ENCODE measurements around the gene RFX7. TPM values are rescaled to one million over a fixed set of nuclear protein-coding genes. Genes with fewer than 3 reads are reported as not detected.

RFX7 gene
- total RNA-seq = 10 to 100 TPM in 2 of 3 donors, 1 to 10 TPM in 1; 8.3 to 14.8 (median 10.8) TPM

GRCh38 chr15:56243163-56244037 is at the start of gene RFX7:
Gene RFX7 (minus strand): TSS chr15:56243879. CDS start chr15:56243285, 594 bp downstream.
- no peaks in the 10 kb centered on the region for H3K27me3 ChIP-seq
- TF ChIP-seq POLR2AphosphoS5 (IDR thresholded peaks at IDR 0.05) = no peak
- peak in 1 of 3 donors; percentile 14 for TF ChIP-seq CTCF (IDR thresholded peaks at IDR 0.05)
- intact Hi-C loops (cut with DNase I; ENCODE audit: low total_unique reads) = no loop called here
- H3K4me3 ChIP-seq = peak within 1 kb of the TSS; percentile 93 to 97 (median 94)
- peak within 1 kb of the TSS; percentile 94 to 96 for H3K27ac ChIP-seq
- no peaks in the 10 kb centered on the region for H3K9me3 ChIP-seq
- H3K36me3 ChIP-seq = no peaks in the 10 kb centered on the region
- peak; percentile 41 to 60 for DNase-seq (ENCODE audit: low spot score in 2 of 2)
- H3K4me1 ChIP-seq = no peaks in the 10 kb centered on the region

GRCh38 chr15:56292546-56293316 is 49.1 kb upstream of the RFX7 start:
- H3K4me3 ChIP-seq = no peak overlapping the region
- no peaks in the 10 kb centered on the region for H3K27me3 ChIP-seq
- H3K27ac ChIP-seq = no peak overlapping the region
- no peaks in the 10 kb centered on the region for H3K9me3 ChIP-seq
- no peaks in the 10 kb centered on the region for H3K36me3 ChIP-seq
- no peak for TF ChIP-seq POLR2AphosphoS5 (IDR thresholded peaks at IDR 0.05)
- TF ChIP-seq CTCF (IDR thresholded peaks at IDR 0.05) = no peak
- no peak for TF ChIP-seq POLR2A (IDR thresholded peaks at IDR 0.05)
- intact Hi-C loops (cut with DNase I; ENCODE audit: low total_unique reads) = no loop called here
- no peak for DNase-seq (ENCODE audit: low spot score in 2 of 2)
- no peaks in the 10 kb centered on the region for H3K4me1 ChIP-seq

GRCh38 chr15:56291741-56292140 is 48.1 kb upstream of the RFX7 start:
- Histone ChIP-seq H3K4me3 (no peak overlapping the region), H3K9me3 (no peaks in the 10 kb centered on the region), H3K36me3 (no peaks in the 10 kb centered on the region), H3K27me3 (no peaks in the 10 kb centered on the region), H3K27ac (no peak overlapping the region), H3K4me1 (no peaks in the 10 kb centered on the region)
- no peak for TF ChIP-seq POLR2A (IDR thresholded peaks at IDR 0.05)
- no peak for TF ChIP-seq CTCF (IDR thresholded peaks at IDR 0.05)
- no peak for TF ChIP-seq POLR2AphosphoS5 (IDR thresholded peaks at IDR 0.05)
- intact Hi-C loops (cut with DNase I; ENCODE audit: low total_unique reads) = no loop called here
- no peak for DNase-seq (ENCODE audit: low spot score in 2 of 2)

- no peaks in the 10 kb centered on the region for H3K36me3 ChIP-seq
- no peaks in the 10 kb centered on the region for H3K9me3 ChIP-seq
- no peak for DNase-seq (ENCODE audit: low spot score in 2 of 2)
- no peak overlapping the region for H3K4me3 ChIP-seq
- H3K4me1 ChIP-seq = no peaks in the 10 kb centered on the region
- intact Hi-C loops (cut with DNase I; ENCODE audit: low total_unique reads) = no loop called here
- H3K27me3 ChIP-seq = no peaks in the 10 kb centered on the region
- no peak overlapping the region for H3K27ac ChIP-seq
- TF ChIP-seq POLR2AphosphoS5 (IDR thresholded peaks at IDR 0.05) (no peak), CTCF (IDR thresholded peaks at IDR 0.05) (no peak), POLR2A (IDR thresholded peaks at IDR 0.05) (no peak)
Observed at GRCh38 chr15:56286213-56286612, 42.5 kb upstream of the RFX7 start.

- Histone ChIP-seq H3K27ac (no peak overlapping the region), H3K36me3 (no peaks in the 10 kb centered on the region), H3K27me3 (no peaks in the 10 kb centered on the region), H3K4me3 (no peak overlapping the region), H3K4me1 (no peaks in the 10 kb centered on the region), H3K9me3 (no peaks in the 10 kb centered on the region)
- intact Hi-C loops (cut with DNase I; ENCODE audit: low total_unique reads) = no loop called here
- DNase-seq (ENCODE audit: low spot score in 2 of 2) = no peak
- TF ChIP-seq POLR2A (IDR thresholded peaks at IDR 0.05) = no peak
- TF ChIP-seq CTCF (IDR thresholded peaks at IDR 0.05) = no peak
- no peak for TF ChIP-seq POLR2AphosphoS5 (IDR thresholded peaks at IDR 0.05)
Observed at GRCh38 chr15:56281145-56281544, 37.5 kb upstream of the RFX7 start.

Measured in breast epithelium (tissue), 4 donors.